Measurements from ENCODE around the gene MMP24.
"Not testable (repeated sequence)": the region's sequence is repeated elsewhere in the genome, so short reads cannot be mapped to it uniquely, and the experiment has no call there.

- not testable (repeated sequence) for TF ChIP-seq POLR2A, CTCF, POLR2AphosphoS5 (IDR thresholded peaks at IDR 0.05)
Measured at GRCh38 chr20:35193031-35193791, 33.3 kb upstream of the MMP24 start.
